HG02588 (cell line): ENCODE measurements around the gene LAMA4.
"Not testable (repeated sequence)": the region's sequence is repeated elsewhere in the genome, so short reads cannot be mapped to it uniquely, and the experiment has no call there.

Experiments used
- ATAC-seq: cut with Tn5 transposase; IDR thresholded peaks from one replicate; pipeline ENCODE4 v1.9.1; 2021; ENCODE audit warnings: mild to moderate bottlenecking, moderate library complexity; ENCODE audit not compliant: unreplicated experiment

LAMA4 gene

GRCh38 chr6:112113431-112113830 lies 140.9 kb downstream of the LAMA4 start:
- ATAC-seq = no peak

GRCh38 chr6:112109262-112109661 lies 145.1 kb downstream of the LAMA4 start:
- no peak for ATAC-seq

GRCh38 chr6:112106562-112106961 lies 147.8 kb downstream of the LAMA4 start:
- no peak for ATAC-seq

GRCh38 chr6:112106026-112106425 lies 148.3 kb downstream of the LAMA4 start:
- not testable (repeated sequence) for ATAC-seq

GRCh38 chr6:112100561-112100960 lies 153.8 kb downstream of the LAMA4 start:
- no peak for ATAC-seq

- ATAC-seq = no peak
These were observed 157.5 kb downstream of the LAMA4 start for GRCh38 chr6:112096901-112097300.

GRCh38 chr6:112087916-112088315 lies 166.5 kb downstream of the LAMA4 start:
- ATAC-seq = no peak

- ATAC-seq = peak; percentile 98
These were observed 167.0 kb downstream of the LAMA4 start, which contains the start of the genes FAM229B and TUBE1 for GRCh38 chr6:112087136-112087911. Gene FAM229B (plus strand): TSS chr6:112087591. CDS start chr6:112099284, 11,693 bp downstream. Gene TUBE1 (minus strand): TSS chr6:112087482. CDS start chr6:112087434, 48 bp downstream.

- ATAC-seq = peak; percentile 10
These were observed 167.6 kb downstream of the LAMA4 start for GRCh38 chr6:112086744-112087135.

GRCh38 chr6:112085286-112086065 lies 168.9 kb downstream of the LAMA4 start:
- no peak for ATAC-seq

- ATAC-seq = no peak
These were observed 172.8 kb downstream of the LAMA4 start for GRCh38 chr6:112081569-112081968.

- ATAC-seq = no peak
These were observed 187.8 kb downstream of the LAMA4 start for GRCh38 chr6:112066606-112067005.

GRCh38 chr6:112065426-112065986 lies 188.9 kb downstream of the LAMA4 start:
- no peak for ATAC-seq

GRCh38 chr6:112062966-112063365 lies 191.4 kb downstream of the LAMA4 start:
- no peak for ATAC-seq

GRCh38 chr6:112061605-112062004 lies 192.8 kb downstream of the LAMA4 start:
- no peak for ATAC-seq
